OCI-LY1 (cell line): ENCODE measurements around the gene C21orf91.

ENCODE experiments used
- EZH2 ChIP-seq: fragments of 200-600 bp; sonication (generic), shearing (Covaris generic); IDR thresholded peaks from 2 replicates; pipeline ENCODE4 v1.8.0; 2017; ENCODE audit warnings: borderline replicate concordance, mixed run types, mild to moderate bottlenecking, antibody characterized with exemption, low read length, moderate library complexity, mixed read lengths
- TF ChIP-seq, protein P1 (sequence below): fragments of 200-600 bp; sonication (generic), shearing (Covaris generic); IDR thresholded peaks from 2 replicates; pipeline ENCODE4 v1.5.1; 2017; ENCODE audit warnings: mild to moderate bottlenecking, antibody characterized with exemption, low read length, moderate library complexity, mixed read lengths

DNA sequence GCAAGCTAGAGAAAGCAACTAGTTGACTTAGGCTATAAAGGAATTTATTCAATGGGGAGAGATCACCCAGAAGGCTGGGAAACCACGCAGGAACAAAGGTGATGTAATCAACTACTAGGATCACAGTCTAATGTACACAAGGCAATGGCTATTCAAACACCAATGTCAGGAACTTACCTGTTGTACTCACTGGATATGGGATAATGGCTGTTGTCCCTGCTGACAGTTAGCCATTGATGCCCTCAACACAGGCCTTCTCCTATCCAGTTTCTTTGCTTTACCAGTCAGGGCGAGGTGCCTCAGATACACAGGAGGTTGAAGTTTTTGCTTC, 32.3 kb downstream of the C21orf91 start:
- TF ChIP-seq, protein P1, sequence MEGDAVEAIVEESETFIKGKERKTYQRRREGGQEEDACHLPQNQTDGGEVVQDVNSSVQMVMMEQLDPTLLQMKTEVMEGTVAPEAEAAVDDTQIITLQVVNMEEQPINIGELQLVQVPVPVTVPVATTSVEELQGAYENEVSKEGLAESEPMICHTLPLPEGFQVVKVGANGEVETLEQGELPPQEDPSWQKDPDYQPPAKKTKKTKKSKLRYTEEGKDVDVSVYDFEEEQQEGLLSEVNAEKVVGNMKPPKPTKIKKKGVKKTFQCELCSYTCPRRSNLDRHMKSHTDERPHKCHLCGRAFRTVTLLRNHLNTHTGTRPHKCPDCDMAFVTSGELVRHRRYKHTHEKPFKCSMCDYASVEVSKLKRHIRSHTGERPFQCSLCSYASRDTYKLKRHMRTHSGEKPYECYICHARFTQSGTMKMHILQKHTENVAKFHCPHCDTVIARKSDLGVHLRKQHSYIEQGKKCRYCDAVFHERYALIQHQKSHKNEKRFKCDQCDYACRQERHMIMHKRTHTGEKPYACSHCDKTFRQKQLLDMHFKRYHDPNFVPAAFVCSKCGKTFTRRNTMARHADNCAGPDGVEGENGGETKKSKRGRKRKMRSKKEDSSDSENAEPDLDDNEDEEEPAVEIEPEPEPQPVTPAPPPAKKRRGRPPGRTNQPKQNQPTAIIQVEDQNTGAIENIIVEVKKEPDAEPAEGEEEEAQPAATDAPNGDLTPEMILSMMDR: no peak
- TF ChIP-seq EZH2: no peak
